ENCODE measurements around the gene KIF1B. TPM values are rescaled to one million over a fixed set of nuclear protein-coding genes. Genes with fewer than 3 reads are reported as not detected.

KIF1B gene
- total and polyA plus RNA-seq, 7 donors, result 4.8 to 78.4 (median 46.4) TPM

DNA sequence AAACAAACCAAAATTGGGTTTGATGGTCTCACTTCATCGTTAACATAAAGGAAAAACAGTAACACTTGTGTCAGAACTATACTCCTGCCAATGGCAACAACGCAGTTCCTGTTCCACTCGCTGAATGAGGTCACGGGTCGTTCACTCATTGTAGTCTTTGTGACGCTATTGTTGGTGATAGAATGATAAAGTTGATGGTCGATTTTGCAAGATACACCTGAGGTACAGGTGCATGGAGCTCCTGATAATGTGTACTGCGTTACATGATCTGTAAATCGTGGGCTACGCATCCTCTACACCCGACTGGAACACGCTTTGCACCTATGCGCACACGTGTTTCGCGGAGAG, 219.5 kb downstream of the KIF1B start:
- DNase-seq, result no peak
- no peaks in the 10 kb centered on the region for H3K27me3 ChIP-seq
- intact Hi-C loops (cut with DNase I), result loop anchor here (1.0 to 10.0 kb wide), 5 partner anchors 31 to 553 kb away; partner anchors contain the start of genes LZIC, NMNAT1 and PGD
- peaks cover 0 to 1% (median 0%) of the 10 kb centered on the region in 4 donors for H3K36me3 ChIP-seq
- H3K9me3 ChIP-seq, result no peaks in the 10 kb centered on the region
- no peak for TF ChIP-seq POLR2A (IDR thresholded peaks at IDR 0.05)
- TF ChIP-seq, protein P1, sequence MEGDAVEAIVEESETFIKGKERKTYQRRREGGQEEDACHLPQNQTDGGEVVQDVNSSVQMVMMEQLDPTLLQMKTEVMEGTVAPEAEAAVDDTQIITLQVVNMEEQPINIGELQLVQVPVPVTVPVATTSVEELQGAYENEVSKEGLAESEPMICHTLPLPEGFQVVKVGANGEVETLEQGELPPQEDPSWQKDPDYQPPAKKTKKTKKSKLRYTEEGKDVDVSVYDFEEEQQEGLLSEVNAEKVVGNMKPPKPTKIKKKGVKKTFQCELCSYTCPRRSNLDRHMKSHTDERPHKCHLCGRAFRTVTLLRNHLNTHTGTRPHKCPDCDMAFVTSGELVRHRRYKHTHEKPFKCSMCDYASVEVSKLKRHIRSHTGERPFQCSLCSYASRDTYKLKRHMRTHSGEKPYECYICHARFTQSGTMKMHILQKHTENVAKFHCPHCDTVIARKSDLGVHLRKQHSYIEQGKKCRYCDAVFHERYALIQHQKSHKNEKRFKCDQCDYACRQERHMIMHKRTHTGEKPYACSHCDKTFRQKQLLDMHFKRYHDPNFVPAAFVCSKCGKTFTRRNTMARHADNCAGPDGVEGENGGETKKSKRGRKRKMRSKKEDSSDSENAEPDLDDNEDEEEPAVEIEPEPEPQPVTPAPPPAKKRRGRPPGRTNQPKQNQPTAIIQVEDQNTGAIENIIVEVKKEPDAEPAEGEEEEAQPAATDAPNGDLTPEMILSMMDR (IDR thresholded peaks at IDR 0.05), result no peak
- TF ChIP-seq EP300 (IDR thresholded peaks at IDR 0.05), result no peak
- no peak for TF ChIP-seq POLR2AphosphoS5 (IDR thresholded peaks at IDR 0.05)
- WGBS, 2 donors, result 10 to 25% methylated on average over 16 of the region's 16 CpGs
- peak overlapping the region; percentile 71 to 83 (median 78) for H3K27ac ChIP-seq
- H3K4me1 ChIP-seq, result peaks cover 0 to 19% (median 16%) of the 10 kb centered on the region in 4 donors
- H3K4me3 ChIP-seq, result peak overlapping the region; percentile 58 to 69 (median 60)

DNA sequence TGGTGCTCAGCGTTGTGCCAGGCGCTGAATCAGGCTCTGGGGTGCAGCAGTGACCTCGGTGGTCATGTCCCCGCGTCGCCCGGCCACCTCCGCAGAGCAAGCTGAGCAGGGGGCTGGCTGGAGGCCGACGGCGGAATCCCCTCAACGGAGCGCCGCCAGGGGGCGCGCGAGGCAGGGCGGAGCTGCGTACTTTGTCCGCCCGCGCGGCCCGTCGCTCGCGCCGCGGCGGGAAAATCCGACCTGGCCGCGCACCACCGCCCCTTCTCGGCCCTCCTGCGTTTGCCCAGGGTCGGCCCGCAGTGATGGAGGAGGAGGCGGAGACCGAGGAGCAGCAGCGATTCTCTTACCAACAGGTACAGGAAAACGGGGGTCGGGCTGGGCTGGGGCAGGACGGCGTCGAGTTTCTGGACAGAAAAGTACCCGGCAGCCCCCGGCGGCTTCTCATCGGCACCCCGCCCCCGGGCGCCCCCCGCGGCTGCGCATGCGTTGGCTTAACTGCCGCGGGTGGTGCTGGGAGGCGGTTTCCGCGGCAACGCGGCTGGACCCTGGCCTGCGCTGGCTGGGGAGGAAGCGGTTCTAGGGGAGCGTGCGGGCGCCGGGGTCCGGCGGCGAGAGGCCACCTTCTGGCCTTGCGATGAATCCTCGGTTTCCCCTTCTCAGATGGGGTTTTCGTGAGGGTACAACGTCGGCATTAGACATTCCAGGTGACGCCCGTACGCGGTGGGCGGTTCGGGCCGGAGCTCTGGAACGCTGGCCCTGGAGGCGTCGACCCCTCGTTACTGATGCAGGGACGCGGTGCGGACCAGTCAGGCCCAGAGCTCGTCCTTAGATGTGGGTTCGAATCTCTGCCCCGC, 220.1 kb downstream of the KIF1B start, which contains the start of gene CENPS:
CENPS (plus strand) TSS at position 218 of the 854 bp plus-strand sequence; CDS start at position 303, 85 bp downstream.
- H3K27ac ChIP-seq, result peak within 1 kb of the TSS; percentile 71 to 83 (median 78)
- peak within 1 kb of the TSS; percentile 58 to 69 (median 60) for H3K4me3 ChIP-seq
- H3K36me3 ChIP-seq, result peaks cover 0 to 6% (median 0%) of the 10 kb centered on the region in 4 donors
- H3K27me3 ChIP-seq, result no peaks in the 10 kb centered on the region
- peak; percentile 96 for DNase-seq
- H3K4me1 ChIP-seq, result peaks cover 0 to 19% (median 16%) of the 10 kb centered on the region in 4 donors
- WGBS, 2 donors, result 0 to 1% methylated on average over 95 of the region's 95 CpGs
- no peak for TF ChIP-seq POLR2A (IDR thresholded peaks at IDR 0.05)
- TF ChIP-seq, protein P1 (IDR thresholded peaks at IDR 0.05), result peak; percentile 84 to 97 (median 96)
- peak in 3 of 4 donors; percentile 14 to 79 (median 78) for TF ChIP-seq POLR2AphosphoS5 (IDR thresholded peaks at IDR 0.05)
- TF ChIP-seq EP300 (IDR thresholded peaks at IDR 0.05), result no peak
- intact Hi-C loops (cut with DNase I), result loop anchor here (1.0 to 5.0 kb wide), 4 partner anchors 31 to 553 kb away; partner anchors contain the start of gene PGD
- H3K9me3 ChIP-seq, result no peaks in the 10 kb centered on the region

Small RNA genes within 50 kb of the gene (small RNA-seq; reads per million reads assigned to genes)
- 0 reads per million in 3 donors for gene MIR1273D
- gene RNU6-37P, result 0 reads per million in 3 donors
- 0 reads per million in 3 donors for gene RNU6-828P

Other genes with a start within 250 kb of the KIF1B start
- gene RBP7, start 213.3 kb upstream of the KIF1B start, total RNA-seq, result 10 to 100 TPM in 2 of 4 donors, 1 to 10 TPM in 2; 4.2 to 13.2 (median 10.7) TPM
- 10 to 100 TPM in 1 of 3 donors, 1 to 10 TPM in 2; 7.1 to 10.8 (median 7.9) TPM for gene RBP7, start 213.3 kb upstream of the KIF1B start, polyA plus RNA-seq
- gene UBE4B, start 177.6 kb upstream of the KIF1B start, total RNA-seq, result 100 to 1,000 TPM in 1 of 4 donors, 10 to 100 TPM in 3; 47.8 to 124 (median 59.4) TPM
- gene UBE4B, start 177.6 kb upstream of the KIF1B start, polyA plus RNA-seq, result 10 to 100 TPM; 10.2 to 22.6 (median 12.7) TPM
- 10 to 100 TPM; 30.6 to 44.2 (median 36.9) TPM for gene PGD, start 188.5 kb downstream of the KIF1B start, total RNA-seq
- gene PGD, start 188.5 kb downstream of the KIF1B start, polyA plus RNA-seq, result 100 to 1,000 TPM in 1 of 3 donors, 10 to 100 TPM in 2; 69.7 to 115 (median 71.0) TPM
- 10 to 100 TPM in 2 of 4 donors, 1 to 10 TPM in 2; 2.8 to 15.0 (median 10.7) TPM for gene CENPS, start 219.9 kb downstream of the KIF1B start, total RNA-seq
- gene CENPS, start 219.9 kb downstream of the KIF1B start, polyA plus RNA-seq, result 10 to 100 TPM; 16.8 to 22.2 (median 20.1) TPM
- 1 to 10 TPM in 2 of 4 donors, under 1 TPM in 1, not detected in 1; 0.71 to 1.4 (median 1.1) TPM for gene CORT, start 239.5 kb downstream of the KIF1B start, total RNA-seq
- gene CORT, start 239.5 kb downstream of the KIF1B start, polyA plus RNA-seq, result 1 to 10 TPM in 1 of 3 donors, under 1 TPM in 2; 0.42 to 1.2 (median 0.69) TPM

Data from sigmoid colon (tissue), 7 donors.